ENCODE measurements around the gene KIRREL1.

- TF ChIP-seq CTCF (conservative IDR thresholded peaks at IDR 0.05; ENCODE audit: low read depth in 2 of 2) (no peak), POLR2AphosphoS5 (IDR thresholded peaks at IDR 0.05; ENCODE audit: low read depth) (no peak), EZH2 (IDR thresholded peaks at IDR 0.05; ENCODE audit: low read depth, unreplicated experiment) (no peak), NANOG (IDR thresholded peaks at IDR 0.05; ENCODE audit: borderline replicate concordance) (no peak), STAT1 (IDR thresholded peaks at IDR 0.05; ENCODE audit: unreplicated experiment) (no peak), CREB1 (CRISPR knock-in tag; IDR thresholded peaks at IDR 0.05; ENCODE audit: low read depth) (no peak)
- TF ChIP-seq, protein P1, sequence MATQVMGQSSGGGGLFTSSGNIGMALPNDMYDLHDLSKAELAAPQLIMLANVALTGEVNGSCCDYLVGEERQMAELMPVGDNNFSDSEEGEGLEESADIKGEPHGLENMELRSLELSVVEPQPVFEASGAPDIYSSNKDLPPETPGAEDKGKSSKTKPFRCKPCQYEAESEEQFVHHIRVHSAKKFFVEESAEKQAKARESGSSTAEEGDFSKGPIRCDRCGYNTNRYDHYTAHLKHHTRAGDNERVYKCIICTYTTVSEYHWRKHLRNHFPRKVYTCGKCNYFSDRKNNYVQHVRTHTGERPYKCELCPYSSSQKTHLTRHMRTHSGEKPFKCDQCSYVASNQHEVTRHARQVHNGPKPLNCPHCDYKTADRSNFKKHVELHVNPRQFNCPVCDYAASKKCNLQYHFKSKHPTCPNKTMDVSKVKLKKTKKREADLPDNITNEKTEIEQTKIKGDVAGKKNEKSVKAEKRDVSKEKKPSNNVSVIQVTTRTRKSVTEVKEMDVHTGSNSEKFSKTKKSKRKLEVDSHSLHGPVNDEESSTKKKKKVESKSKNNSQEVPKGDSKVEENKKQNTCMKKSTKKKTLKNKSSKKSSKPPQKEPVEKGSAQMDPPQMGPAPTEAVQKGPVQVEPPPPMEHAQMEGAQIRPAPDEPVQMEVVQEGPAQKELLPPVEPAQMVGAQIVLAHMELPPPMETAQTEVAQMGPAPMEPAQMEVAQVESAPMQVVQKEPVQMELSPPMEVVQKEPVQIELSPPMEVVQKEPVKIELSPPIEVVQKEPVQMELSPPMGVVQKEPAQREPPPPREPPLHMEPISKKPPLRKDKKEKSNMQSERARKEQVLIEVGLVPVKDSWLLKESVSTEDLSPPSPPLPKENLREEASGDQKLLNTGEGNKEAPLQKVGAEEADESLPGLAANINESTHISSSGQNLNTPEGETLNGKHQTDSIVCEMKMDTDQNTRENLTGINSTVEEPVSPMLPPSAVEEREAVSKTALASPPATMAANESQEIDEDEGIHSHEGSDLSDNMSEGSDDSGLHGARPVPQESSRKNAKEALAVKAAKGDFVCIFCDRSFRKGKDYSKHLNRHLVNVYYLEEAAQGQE (IDR thresholded peaks at IDR 0.05; ENCODE audit: unreplicated experiment), result no peak
Measured at GRCh38 chr1:158149175-158149574, 155.7 kb downstream of the KIRREL1 start.

All from GM23338 (cell line).